Measurements from ENCODE around the gene PDE9A.

- TF ChIP-seq CTCF (IDR thresholded peaks at IDR 0.05) (no peak), EP300 (IDR thresholded peaks at IDR 0.05) (no peak)
Observed at GRCh38 chr21:42706765-42707164, 53.3 kb downstream of the PDE9A start.
